ENCODE data around the gene SOCS3. TPM values are rescaled to one million over a fixed set of nuclear protein-coding genes. Genes with fewer than 3 reads are reported as not detected.

The SOCS3 gene
- total RNA-seq, 2 donors from 2014 or later, result 19.7 to 29.4 TPM

DNA sequence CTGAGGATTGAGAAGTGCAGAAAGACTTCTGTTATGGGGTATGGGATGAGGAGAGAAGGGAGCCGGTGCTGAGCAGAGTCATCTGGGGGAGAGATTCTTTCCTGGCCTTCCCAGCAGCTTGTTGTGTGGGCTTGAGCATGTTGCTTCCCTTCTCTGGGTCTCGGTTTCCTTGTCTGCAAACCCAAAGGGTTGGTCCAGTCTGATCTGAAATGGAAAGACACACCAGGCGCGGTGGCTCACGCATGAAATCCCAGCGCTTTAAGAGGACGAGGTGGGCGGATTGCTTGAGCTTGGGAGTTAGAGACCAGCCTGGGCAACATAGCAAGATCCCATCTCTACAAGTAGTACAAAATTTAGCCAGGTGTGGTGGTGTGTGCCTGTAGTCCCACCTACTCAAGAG is 6.0 kb downstream of the SOCS3 start:
- H3K4me3 ChIP-seq, result no peak overlapping the region
- no peaks in the 10 kb centered on the region for H3K9me3 ChIP-seq
- H3K36me3 ChIP-seq, result peaks cover 6% of the 10 kb centered on the region
- peak overlapping the region; percentile 38 for H3K27ac ChIP-seq
- TF ChIP-seq, protein P1, sequence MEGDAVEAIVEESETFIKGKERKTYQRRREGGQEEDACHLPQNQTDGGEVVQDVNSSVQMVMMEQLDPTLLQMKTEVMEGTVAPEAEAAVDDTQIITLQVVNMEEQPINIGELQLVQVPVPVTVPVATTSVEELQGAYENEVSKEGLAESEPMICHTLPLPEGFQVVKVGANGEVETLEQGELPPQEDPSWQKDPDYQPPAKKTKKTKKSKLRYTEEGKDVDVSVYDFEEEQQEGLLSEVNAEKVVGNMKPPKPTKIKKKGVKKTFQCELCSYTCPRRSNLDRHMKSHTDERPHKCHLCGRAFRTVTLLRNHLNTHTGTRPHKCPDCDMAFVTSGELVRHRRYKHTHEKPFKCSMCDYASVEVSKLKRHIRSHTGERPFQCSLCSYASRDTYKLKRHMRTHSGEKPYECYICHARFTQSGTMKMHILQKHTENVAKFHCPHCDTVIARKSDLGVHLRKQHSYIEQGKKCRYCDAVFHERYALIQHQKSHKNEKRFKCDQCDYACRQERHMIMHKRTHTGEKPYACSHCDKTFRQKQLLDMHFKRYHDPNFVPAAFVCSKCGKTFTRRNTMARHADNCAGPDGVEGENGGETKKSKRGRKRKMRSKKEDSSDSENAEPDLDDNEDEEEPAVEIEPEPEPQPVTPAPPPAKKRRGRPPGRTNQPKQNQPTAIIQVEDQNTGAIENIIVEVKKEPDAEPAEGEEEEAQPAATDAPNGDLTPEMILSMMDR (IDR thresholded peaks at IDR 0.05), result no peak
- peak; percentile 20 for DNase-seq
- H3K4me1 ChIP-seq, result peaks cover 16% of the 10 kb centered on the region
- intact Hi-C loops (cut with DNase I), result no loop called here
- H3K9ac ChIP-seq (ENCODE audit: low read depth in 2 of 2, low read length in 2 of 2), result no peak overlapping the region
- H3K27me3 ChIP-seq, result no peaks in the 10 kb centered on the region

DNA sequence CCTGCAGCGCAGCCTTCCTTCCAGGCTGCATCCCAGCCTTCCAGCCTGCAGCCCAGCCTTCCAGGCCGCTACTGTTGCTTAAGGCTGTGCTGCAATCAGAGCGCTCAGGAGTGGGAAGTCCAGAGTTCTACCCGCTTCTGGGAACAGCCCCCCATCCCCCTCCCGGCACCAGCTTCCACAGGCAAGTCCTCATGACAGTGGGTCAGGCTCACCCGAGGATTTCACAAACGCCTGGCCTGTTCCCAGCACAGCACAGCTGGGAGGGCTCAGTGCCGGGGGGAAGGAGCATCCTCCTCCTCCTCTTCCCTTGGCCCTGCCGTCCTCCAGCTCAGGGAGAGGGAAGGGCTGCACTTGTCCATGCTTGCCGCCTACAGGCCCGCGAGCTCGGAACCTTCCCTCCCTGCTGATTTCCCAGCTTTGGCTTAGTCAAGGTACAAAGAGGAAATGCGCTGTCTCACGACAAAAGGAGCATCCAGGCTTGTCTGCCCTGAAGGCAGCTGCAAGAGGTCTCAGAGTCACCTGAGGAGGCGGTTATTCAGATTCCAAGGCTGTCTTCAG is 8.3 kb downstream of the SOCS3 start:
- TF ChIP-seq, protein P1 (IDR thresholded peaks at IDR 0.05), result no peak
- H3K27me3 ChIP-seq, result no peaks in the 10 kb centered on the region
- H3K4me3 ChIP-seq, result no peak overlapping the region
- peak overlapping the region; percentile 38 for H3K27ac ChIP-seq
- peaks cover 9% of the 10 kb centered on the region for H3K4me1 ChIP-seq
- DNase-seq, result peak; percentile 84
- H3K9ac ChIP-seq (ENCODE audit: low read depth in 2 of 2, low read length in 2 of 2), result peak overlapping the region; percentile 17 to 35
- intact Hi-C loops (cut with DNase I), result no loop called here
- no peaks in the 10 kb centered on the region for H3K9me3 ChIP-seq
- H3K36me3 ChIP-seq, result no peaks in the 10 kb centered on the region

DNA sequence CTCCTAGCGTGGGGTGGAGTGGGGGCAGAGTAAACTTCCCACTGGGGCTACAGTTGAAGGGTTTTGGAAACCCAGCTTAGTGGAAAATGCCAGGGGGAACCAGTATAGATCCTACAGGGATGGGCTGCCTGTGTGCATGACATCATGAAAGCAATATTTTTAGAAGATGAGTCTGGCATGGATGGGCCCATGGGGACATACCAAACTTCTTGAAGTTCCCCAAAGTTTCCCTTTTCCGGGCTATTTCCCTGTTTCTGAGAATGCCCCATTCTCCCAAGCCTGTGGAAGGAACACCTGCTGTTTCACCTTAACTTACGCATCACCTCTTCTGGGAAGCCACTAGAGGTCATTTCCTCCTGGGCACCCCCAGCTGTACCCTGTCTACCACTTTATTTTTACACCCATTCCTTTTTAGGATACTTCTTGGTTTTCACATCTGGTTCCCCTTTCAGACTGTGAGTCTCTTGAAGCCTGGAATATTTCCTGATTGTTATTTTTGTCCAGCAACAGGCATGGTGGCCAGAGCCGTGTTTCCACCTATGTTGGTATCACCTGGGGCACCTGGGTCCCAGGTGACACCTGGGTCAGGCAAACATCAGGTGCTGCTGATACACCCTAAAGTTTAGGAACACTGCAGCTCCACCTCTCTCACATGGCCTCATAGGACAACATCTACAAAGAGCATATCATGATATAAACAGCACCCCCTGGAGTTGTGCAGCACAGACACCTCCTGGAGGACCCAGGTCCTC is 9.8 kb downstream of the SOCS3 start:
- H3K27ac ChIP-seq, result no peak overlapping the region

GRCh38 chr17:78348055-78348770 is 11.7 kb downstream of the SOCS3 start:
- Histone ChIP-seq H3K9ac (ENCODE audit: low read depth in 2 of 2, low read length in 2 of 2) (no peak overlapping the region), H3K4me3 (no peak overlapping the region), H3K4me1 (peaks cover 9% of the 10 kb centered on the region), H3K27ac (no peak overlapping the region), H3K27me3 (no peaks in the 10 kb centered on the region), H3K36me3 (no peaks in the 10 kb centered on the region), H3K9me3 (no peaks in the 10 kb centered on the region)
- TF ChIP-seq, protein P1 (IDR thresholded peaks at IDR 0.05), result no peak
- intact Hi-C loops (cut with DNase I), result no loop called here
- no peak for DNase-seq

More for the DNA sequence above, 9.8 kb downstream of the SOCS3 start:
- no peaks in the 10 kb centered on the region for H3K36me3 ChIP-seq
- H3K4me3 ChIP-seq, result no peak overlapping the region
- H3K4me1 ChIP-seq, result peaks cover 9% of the 10 kb centered on the region
- no peaks in the 10 kb centered on the region for H3K9me3 ChIP-seq
- no peaks in the 10 kb centered on the region for H3K27me3 ChIP-seq
- TF ChIP-seq, protein P1 (IDR thresholded peaks at IDR 0.05), result no peak
- intact Hi-C loops (cut with DNase I), result no loop called here
- no peak for DNase-seq
- no peak overlapping the region for H3K9ac ChIP-seq (ENCODE audit: low read depth in 2 of 2, low read length in 2 of 2)

GRCh38 chr17:78347453-78347852 is 12.4 kb downstream of the SOCS3 start:
- TF ChIP-seq, protein P1 (IDR thresholded peaks at IDR 0.05), result no peak
- H3K4me3 ChIP-seq, result no peak overlapping the region
- H3K36me3 ChIP-seq, result no peaks in the 10 kb centered on the region
- no peak overlapping the region for H3K27ac ChIP-seq
- peaks cover 7% of the 10 kb centered on the region for H3K4me1 ChIP-seq
- DNase-seq, result no peak
- H3K27me3 ChIP-seq, result no peaks in the 10 kb centered on the region
- no peak overlapping the region for H3K9ac ChIP-seq (ENCODE audit: low read depth in 2 of 2, low read length in 2 of 2)
- no peaks in the 10 kb centered on the region for H3K9me3 ChIP-seq
- intact Hi-C loops (cut with DNase I), result no loop called here
